ENCODE measurements around the gene DHFR. TPM values are rescaled to one million over a fixed set of nuclear protein-coding genes. Genes with fewer than 3 reads are reported as not detected.

DHFR gene
- total RNA-seq, 1 donor from 2014 or later = 14.4 TPM

DNA sequence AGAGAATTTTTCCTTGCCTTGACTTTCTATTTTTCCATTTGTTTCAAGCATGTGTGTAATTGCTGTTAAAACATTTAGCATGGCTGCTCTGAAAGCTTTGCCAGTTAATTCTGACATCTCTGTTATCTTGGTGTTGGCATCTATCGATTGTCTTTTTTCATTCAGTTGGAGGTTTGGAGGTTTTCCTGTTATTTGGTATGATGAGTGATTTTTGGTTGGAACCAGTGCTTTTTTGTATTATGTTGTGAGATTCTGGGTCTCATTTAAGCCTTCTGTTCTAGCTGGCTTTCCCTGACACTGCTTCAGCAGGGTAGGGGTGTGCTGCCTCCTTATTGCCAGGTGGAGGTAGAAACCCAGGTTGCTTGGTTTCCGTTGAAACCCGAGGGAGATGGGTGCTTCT is 40.9 kb upstream of the DHFR start:
- Histone ChIP-seq H3K4me3 (ENCODE audit: insufficient read depth, low read depth, low read length) (no peak overlapping the region), H3K9ac (ENCODE audit: low read length) (no peak overlapping the region), H4K20me1 (ENCODE audit: insufficient read depth, low read length) (no peaks in the 10 kb centered on the region), H3K79me2 (ENCODE audit: insufficient read depth, low read length) (no peaks in the 10 kb centered on the region), H3K27ac (ENCODE audit: low read depth, low read length) (no peak overlapping the region), H3K27me3 (ENCODE audit: insufficient read depth, low read length) (no peaks in the 10 kb centered on the region), H2AFZ (ENCODE audit: low read depth, low read length) (no peak overlapping the region), H3K9me3 (ENCODE audit: insufficient read depth, low read depth, low read length) (no peaks in the 10 kb centered on the region), H3K36me3 (ENCODE audit: insufficient read depth, low read length) (no peaks in the 10 kb centered on the region), H3K4me2 (ENCODE audit: low read length) (no peak overlapping the region), H3K4me1 (ENCODE audit: insufficient read depth, low read length) (no peaks in the 10 kb centered on the region)
- TF ChIP-seq, protein P1, sequence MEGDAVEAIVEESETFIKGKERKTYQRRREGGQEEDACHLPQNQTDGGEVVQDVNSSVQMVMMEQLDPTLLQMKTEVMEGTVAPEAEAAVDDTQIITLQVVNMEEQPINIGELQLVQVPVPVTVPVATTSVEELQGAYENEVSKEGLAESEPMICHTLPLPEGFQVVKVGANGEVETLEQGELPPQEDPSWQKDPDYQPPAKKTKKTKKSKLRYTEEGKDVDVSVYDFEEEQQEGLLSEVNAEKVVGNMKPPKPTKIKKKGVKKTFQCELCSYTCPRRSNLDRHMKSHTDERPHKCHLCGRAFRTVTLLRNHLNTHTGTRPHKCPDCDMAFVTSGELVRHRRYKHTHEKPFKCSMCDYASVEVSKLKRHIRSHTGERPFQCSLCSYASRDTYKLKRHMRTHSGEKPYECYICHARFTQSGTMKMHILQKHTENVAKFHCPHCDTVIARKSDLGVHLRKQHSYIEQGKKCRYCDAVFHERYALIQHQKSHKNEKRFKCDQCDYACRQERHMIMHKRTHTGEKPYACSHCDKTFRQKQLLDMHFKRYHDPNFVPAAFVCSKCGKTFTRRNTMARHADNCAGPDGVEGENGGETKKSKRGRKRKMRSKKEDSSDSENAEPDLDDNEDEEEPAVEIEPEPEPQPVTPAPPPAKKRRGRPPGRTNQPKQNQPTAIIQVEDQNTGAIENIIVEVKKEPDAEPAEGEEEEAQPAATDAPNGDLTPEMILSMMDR (IDR thresholded peaks at IDR 0.05; ENCODE audit: insufficient read depth, low read depth, low read length) = no peak
- no peak for TF ChIP-seq EZH2 (IDR thresholded peaks at IDR 0.05; ENCODE audit: insufficient read depth, low read length)
- Mint-ChIP-seq H3K4me3 (ENCODE audit: unreplicated experiment) (no peak overlapping the region), H3K9me3 (ENCODE audit: unreplicated experiment) (no peaks in the 10 kb centered on the region), H3K36me3 (ENCODE audit: low read depth, unreplicated experiment) (no peaks in the 10 kb centered on the region), H3K27ac (ENCODE audit: unreplicated experiment) (no peak overlapping the region), H3K27me3 (ENCODE audit: low read depth, unreplicated experiment) (no peaks in the 10 kb centered on the region), H3K4me1 (ENCODE audit: low read depth, unreplicated experiment) (no peaks in the 10 kb centered on the region)
- FAIRE-seq (no peak), DNase-seq (ENCODE audit: low read depth) (no peak)

DNA sequence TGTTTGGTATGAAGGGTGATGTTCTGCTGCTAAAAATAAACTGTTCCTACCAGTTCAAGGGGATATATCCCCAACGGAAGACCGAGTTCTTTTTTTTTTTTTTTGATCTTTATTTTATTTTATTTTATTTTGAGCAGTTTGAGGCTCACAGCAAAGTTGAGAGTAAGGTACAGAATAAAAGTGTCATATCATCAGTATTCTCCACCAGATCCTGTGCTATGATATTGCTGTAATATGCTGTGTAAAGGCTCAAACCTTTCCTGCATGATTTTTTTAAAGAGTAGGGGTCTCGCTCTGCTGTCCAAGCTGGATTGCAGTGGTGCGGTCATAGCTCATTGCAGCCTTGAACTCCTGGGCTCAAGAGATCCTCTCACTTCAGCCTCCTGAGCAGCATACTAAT is 34.8 kb upstream of the DHFR start:
- Mint-ChIP-seq H3K36me3 (ENCODE audit: low read depth, unreplicated experiment) (no peaks in the 10 kb centered on the region), H3K27ac (ENCODE audit: unreplicated experiment) (no peak overlapping the region), H3K9me3 (ENCODE audit: unreplicated experiment) (no peaks in the 10 kb centered on the region), H3K4me1 (ENCODE audit: low read depth, unreplicated experiment) (peaks cover 5% of the 10 kb centered on the region), H3K4me3 (ENCODE audit: unreplicated experiment) (no peak overlapping the region), H3K27me3 (ENCODE audit: low read depth, unreplicated experiment) (no peaks in the 10 kb centered on the region)
- H3K4me1 ChIP-seq (ENCODE audit: insufficient read depth, low read length) = no peaks in the 10 kb centered on the region
- no peak overlapping the region for H3K4me2 ChIP-seq (ENCODE audit: low read length)
- no peaks in the 10 kb centered on the region for H3K27me3 ChIP-seq (ENCODE audit: insufficient read depth, low read length)
- no peak for DNase-seq (ENCODE audit: low read depth)
- no peak overlapping the region for H2AFZ ChIP-seq (ENCODE audit: low read depth, low read length)
- TF ChIP-seq EZH2 (IDR thresholded peaks at IDR 0.05; ENCODE audit: insufficient read depth, low read length) = no peak
- TF ChIP-seq, protein P1 (IDR thresholded peaks at IDR 0.05; ENCODE audit: insufficient read depth, low read depth, low read length) = no peak
- H4K20me1 ChIP-seq (ENCODE audit: insufficient read depth, low read length) = no peaks in the 10 kb centered on the region
- no peak overlapping the region for H3K27ac ChIP-seq (ENCODE audit: low read depth, low read length)
- H3K79me2 ChIP-seq (ENCODE audit: insufficient read depth, low read length) = peaks cover 3% of the 10 kb centered on the region
- H3K36me3 ChIP-seq (ENCODE audit: insufficient read depth, low read length) = no peaks in the 10 kb centered on the region
- H3K9me3 ChIP-seq (ENCODE audit: insufficient read depth, low read depth, low read length) = no peaks in the 10 kb centered on the region
- no peak for FAIRE-seq
- no peak overlapping the region for H3K9ac ChIP-seq (ENCODE audit: low read length)
- no peak overlapping the region for H3K4me3 ChIP-seq (ENCODE audit: insufficient read depth, low read depth, low read length)

DNA sequence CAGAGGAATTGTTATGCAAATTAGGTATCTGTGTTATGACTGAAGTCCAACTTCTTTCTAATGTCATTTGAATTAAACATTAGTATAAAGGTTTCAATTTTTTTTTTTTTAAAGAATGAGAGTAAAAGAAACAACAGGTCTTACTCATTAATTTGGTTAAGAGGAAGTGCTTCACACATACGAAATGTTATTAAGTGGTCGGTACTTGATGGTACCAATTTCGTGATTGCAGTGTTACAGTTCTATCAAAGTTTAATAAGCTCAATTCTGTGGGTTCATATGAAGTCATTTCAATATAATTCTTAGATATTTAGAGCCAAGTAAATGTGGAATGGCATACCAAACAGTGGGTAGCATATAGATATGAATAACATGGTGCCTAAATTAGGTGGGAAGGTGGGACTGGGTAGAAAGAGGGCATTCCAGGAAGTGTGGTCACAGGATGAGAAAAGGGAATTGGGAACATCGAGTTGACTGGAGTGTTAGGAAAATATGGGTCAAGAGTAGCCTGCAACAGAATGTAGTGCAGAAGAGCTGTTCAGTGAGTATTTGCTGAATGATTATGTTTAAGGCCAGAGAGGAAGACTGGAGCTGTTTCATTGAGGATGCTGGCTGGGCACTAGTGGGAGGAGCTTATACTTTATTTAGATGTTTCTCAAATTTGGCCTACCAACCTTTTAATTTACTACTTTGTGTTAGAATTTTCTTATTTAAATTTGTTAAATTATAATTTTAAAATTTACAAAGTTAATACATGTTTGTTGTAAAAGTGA is 34.1 kb upstream of the DHFR start:
- Histone ChIP-seq H3K4me1 (ENCODE audit: insufficient read depth, low read length) (no peaks in the 10 kb centered on the region), H4K20me1 (ENCODE audit: insufficient read depth, low read length) (no peaks in the 10 kb centered on the region), H3K9ac (ENCODE audit: low read length) (no peak overlapping the region), H3K27me3 (ENCODE audit: insufficient read depth, low read length) (no peaks in the 10 kb centered on the region), H3K27ac (ENCODE audit: low read depth, low read length) (no peak overlapping the region), H3K9me3 (ENCODE audit: insufficient read depth, low read depth, low read length) (no peaks in the 10 kb centered on the region), H2AFZ (ENCODE audit: low read depth, low read length) (no peak overlapping the region), H3K4me3 (ENCODE audit: insufficient read depth, low read depth, low read length) (no peak overlapping the region), H3K4me2 (ENCODE audit: low read length) (no peak overlapping the region), H3K36me3 (ENCODE audit: insufficient read depth, low read length) (no peaks in the 10 kb centered on the region), H3K79me2 (ENCODE audit: insufficient read depth, low read length) (peaks cover 3% of the 10 kb centered on the region)
- FAIRE-seq = no peak
- H3K9me3 Mint-ChIP-seq (ENCODE audit: unreplicated experiment) = no peaks in the 10 kb centered on the region
- no peak overlapping the region for H3K4me3 Mint-ChIP-seq (ENCODE audit: unreplicated experiment)
- peaks cover 5% of the 10 kb centered on the region for H3K4me1 Mint-ChIP-seq (ENCODE audit: low read depth, unreplicated experiment)
- no peaks in the 10 kb centered on the region for H3K27me3 Mint-ChIP-seq (ENCODE audit: low read depth, unreplicated experiment)
- DNase-seq (ENCODE audit: low read depth) = no peak
- H3K36me3 Mint-ChIP-seq (ENCODE audit: low read depth, unreplicated experiment) = no peaks in the 10 kb centered on the region
- no peak overlapping the region for H3K27ac Mint-ChIP-seq (ENCODE audit: unreplicated experiment)
- no peak for TF ChIP-seq EZH2 (IDR thresholded peaks at IDR 0.05; ENCODE audit: insufficient read depth, low read length)
- TF ChIP-seq, protein P1 (IDR thresholded peaks at IDR 0.05; ENCODE audit: insufficient read depth, low read depth, low read length) = no peak

Measured in astrocyte (in vitro differentiated cells and primary cell).